NCI-H2171 treated with DMSO at 0.1 percent for 48 hours (cell line): ENCODE results near the gene HABP4.

Experiments used
- DNase-seq: peaks from one replicate; lab custom pipeline; 2025; lab: John Stamatoyannopoulos, UW

The HABP4 gene

DNA sequence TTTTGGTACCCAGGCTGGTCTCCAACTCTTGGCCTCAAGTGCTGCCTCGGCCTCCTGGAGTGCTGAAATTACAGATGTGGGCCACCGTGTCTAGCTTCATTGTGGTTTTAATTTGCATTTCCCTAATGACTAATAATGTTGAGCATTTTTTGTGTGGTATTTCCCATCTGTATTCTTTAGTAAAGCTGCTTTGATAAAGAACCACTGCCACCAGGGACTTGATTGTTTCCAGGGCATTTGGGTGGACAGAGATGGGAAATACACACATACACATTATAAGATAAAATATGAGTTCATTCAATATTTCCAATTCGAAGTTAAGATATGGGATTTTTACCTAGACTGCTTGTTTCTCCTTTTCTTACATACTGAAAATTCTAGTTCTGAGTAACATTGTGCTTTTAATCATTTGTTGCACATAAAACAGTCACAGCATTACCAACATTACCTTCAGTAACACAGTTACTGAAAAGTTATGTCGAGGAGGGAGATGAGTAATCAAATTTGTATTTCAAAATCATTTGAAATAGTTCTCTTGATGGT is 28.9 kb downstream of the HABP4 start:
- DNase-seq = no peak

DNA sequence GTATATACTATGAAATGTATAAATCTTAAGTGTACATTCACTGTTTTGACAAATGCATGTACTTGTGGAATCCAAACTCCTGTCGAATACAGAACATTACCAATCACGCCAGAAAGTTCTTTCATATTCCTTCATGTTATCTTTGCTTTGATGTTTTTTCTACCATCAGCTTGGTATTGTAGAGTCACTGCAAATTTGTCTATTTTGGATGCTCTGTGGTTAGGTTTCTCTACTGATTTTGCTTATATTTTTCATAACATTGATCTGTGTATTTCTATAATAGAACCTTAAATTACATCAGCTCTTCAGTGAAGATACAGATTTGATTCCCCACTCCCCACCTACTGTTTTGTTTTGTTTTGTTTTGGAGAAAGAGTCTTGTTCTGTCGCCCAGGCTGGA is 30.8 kb downstream of the HABP4 start:
- no peak for DNase-seq

DNA sequence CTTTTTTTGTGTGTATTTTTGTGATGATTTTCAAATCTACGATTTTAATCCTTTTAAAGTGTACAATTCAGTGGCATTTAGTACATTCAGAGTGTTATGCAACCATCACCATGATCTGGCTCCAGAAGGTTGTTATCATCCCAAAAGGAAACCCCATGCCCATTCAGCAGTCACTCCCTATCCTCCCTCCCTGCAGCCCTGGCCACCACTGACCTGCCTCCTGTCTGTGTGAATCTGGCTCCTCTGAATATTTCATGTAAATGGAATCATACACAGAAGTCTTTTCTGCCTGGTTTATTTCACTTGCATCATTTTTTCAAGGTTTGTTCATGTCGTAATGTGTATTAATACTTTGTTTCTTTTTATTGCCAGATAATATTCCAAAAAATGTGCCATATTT is 32.5 kb downstream of the HABP4 start:
- no peak for DNase-seq

DNA sequence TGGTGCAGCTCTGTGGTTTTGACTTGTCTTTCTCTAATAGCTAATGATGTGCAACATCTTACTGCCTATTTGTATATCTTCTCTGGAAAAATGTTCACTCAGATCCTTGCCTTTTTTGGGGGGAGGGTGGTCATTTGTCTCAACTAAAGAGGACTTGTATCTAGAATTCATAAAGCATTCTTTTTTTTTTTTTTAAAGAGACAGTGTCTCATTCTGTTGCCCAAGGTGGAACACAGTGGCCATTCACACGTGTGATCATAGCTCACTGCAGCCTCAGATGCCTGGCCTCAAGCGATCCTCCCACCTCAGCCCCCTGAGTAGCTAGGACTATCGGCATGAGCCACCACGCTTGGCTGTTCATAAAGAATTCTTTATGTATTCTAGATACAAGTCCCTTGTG is 33.2 kb downstream of the HABP4 start:
- DNase-seq = no peak

DNA sequence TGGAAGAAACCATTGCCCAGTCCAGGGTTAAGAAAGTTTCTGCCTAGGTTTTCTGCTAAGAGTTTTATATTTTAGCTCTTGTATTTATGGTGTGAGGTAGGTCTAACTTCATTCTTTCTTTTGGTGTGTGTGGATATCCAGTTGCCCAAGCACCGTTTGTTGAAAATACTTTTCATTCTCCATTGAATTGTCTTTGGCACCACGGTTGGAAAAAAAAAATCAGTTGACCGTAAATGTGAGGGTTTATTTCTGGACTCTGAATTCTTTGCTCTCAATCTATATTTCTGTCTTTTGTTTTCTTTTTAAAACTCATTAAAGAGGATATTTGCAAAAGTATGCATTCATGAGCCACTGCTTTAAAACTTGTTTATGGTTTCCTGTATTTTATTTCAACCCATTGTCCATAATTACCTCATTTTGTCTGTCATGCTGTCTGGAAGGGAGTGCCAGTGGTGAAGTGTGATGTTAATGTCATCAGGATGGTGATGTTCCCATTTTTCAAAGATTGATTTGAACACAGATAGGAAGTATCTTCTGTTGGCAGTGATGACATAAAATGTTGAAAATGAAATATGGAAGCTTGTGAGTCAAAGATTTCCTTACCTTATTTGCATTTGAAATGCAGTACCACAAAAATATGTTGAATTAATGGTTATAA is 33.9 kb downstream of the HABP4 start:
- DNase-seq = no peak

DNA sequence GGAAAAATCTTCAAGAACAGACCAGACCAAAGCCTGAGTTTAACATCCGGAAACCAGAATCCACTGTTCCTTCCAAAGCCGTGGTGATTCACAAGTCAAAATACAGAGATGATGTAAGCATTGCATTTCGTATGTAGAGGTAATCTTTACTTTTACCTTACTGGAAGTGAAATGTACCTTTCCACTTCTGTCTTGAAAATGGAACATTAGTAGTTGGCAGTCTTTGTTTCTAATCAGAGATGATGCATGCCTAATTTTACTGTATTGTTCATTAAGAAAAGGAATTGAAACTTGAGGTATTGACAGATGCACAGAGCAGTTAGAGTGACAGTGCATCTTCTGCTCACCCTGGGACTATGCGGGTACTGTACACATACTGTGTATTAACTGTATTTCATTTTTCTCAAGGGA is 34.6 kb downstream of the HABP4 start:
- DNase-seq = no peak

DNA sequence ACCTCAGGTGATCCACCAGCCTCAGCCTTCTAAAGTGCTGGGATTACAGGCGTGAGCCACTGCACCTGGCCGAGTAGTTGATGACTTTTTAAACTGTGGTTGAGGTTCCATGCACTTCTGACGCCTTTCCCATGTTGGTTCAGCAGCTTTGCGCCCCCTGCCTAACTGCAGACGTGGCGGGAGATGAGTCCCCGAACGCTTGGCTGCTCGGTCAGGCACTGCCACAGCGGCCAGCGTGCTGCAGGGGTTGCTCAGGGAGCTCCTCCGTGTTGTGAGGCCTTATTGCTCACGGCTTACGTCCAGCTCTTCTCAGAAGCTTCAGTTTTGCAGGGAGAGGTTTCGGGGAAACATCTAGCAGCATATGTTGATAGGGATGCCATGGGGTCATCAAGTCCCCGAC is 35.3 kb downstream of the HABP4 start:
- DNase-seq = no peak

DNA sequence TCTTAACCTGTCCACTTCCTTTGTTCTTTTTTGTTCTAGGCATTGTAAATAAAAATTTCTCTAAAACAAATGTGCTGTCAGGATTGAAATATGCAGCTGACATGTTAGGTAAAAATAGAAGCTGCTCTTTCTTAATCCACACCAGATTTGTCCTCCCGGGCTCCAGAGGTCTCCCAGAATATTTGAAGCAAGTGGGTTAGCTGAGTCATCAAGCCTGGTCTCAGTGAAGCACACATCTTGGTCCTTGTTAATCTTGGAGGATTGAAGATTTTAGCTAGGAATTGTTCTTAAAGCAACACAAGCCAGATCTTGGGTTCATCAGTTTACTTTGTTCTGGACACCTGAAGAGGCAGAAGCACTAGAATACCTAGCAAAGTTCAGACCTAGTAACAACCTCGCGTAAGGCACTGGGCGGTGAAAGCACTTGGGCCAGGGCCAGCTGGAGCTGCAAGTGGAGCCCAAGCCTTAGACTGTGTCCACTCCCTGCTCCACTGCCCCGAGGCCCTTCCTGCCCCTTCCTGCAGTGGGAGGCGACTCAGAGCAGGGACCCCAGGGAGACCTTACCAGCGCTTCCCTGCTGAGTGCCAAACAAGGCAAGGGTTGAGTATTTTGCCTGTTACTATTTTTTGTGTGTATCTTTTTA is 36.5 kb downstream of the HABP4 start:
- DNase-seq = no peak

DNA sequence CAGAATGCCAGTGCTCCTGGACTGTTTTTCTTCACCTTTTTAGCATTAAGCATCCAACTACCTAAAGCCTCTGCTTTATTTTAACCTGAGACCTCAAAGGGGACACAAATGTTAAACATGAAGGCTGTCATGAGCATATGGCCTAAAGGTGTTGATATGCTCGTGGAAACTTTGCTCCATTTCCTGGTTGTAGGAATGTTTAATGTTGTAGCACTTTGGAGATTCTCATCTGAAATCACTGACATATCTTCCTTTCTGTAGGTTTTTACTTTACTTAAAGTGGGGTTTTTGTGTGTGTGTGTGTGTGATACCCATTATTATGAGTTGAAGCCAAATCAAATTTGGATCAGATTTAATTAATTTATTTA is 37.0 kb downstream of the HABP4 start:
- DNase-seq = no peak

DNA sequence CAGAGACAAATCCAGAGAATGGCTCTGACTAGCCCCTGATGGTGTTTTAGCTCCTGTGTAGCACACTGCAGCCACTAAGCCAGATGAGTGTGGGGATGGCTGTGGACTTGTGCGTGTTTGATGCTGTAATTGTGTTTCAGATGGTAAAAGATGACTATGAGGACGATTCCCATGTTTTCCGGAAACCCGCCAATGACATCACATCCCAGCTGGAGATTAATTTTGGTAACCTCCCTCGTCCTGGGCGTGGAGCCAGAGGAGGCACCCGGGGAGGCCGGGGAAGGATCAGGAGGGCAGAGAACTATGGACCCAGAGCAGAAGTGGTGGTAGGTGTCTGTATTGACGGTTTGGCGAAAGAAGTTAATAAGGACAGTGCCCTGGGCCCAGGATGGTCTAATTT is 38.0 kb downstream of the HABP4 start:
- DNase-seq = no peak

DNA sequence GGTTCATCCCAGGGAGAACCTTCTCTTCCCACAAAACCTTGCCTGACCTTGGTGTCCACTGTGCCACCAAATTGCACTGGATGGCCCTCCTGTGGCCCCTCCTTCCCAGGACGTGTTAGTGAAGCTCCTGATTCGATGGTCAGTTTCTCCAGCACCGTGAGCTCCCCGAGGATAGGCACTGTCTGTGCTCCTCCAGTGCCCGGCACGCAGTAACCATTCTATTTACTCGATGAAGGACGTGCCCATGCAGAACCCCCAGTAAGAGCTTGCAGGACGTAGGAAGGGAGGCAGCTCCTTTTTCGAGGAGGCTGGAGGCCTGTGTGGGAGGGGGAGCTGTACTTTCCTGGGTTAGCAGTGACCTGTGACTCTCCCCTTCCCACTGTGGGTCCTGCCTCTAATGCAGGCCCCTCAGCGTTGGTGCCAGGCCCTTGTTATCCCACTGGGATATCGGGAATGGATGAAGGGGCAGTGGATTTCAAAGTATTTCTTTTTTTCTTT is 39.6 kb downstream of the HABP4 start:
- no peak for DNase-seq

DNA sequence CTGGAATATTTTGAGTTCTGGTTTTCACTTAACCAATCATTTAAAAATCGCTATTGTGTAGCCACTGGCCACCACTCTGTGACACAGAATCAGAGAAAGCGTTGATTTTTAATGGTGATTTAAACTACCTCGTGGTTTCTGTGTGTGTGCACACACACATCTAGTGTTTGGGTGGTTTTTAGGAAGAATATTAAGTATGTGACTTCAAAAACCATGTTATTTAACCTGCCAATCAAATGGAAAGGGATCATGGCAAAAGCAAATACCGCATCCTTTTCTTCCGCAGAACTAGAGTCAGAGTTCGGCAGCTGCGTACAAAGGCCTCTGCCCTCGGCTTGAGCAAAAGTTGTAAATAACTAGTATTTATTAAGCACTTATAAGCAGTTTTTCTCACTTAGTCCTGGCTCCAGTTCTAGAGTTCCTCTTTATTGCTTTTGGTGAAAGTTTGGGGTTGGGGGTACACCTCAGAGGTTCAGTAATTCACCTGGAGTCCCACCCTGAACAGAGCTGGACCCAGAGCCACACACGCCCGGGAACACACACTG is 40.6 kb downstream of the HABP4 start:
- DNase-seq = no peak

DNA sequence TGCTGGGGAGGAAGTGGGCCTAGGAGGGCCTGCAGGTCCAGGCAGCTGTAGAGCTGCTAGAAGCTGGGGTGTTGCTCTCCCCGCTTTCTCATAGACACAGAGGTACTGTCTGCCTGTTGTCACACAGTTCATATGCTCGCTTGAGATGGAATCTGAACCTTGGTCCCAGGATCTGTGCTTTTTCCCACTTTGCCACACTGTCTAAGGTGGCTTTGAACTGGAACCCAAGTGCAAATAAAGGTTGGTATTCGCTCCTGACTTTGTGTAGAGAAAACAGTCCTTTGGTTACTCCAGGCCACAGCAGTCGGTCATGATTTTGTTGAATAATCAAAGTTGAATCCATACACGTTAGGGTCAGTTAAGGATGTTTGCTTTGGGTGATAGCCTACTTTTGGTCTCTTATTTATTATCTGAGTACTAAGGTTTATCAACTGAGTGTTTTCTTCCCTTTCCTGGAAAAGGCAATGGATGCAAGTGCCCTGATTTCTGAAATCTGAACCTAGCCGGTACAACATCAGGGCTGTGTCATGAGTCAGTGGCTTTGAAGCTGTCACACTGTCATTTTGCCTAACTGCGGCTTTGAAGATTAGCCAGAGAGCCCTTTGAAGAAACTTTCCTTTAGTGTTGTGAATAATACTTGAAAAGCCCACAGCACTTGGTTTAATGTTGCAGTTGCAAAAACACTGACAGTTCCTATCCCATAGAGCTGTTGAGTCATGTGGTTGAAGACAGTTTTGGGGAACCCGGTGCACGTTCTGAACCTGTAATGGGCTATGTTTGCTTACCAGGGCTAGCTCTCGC is 41.3 kb downstream of the HABP4 start:
- DNase-seq = no peak

DNA sequence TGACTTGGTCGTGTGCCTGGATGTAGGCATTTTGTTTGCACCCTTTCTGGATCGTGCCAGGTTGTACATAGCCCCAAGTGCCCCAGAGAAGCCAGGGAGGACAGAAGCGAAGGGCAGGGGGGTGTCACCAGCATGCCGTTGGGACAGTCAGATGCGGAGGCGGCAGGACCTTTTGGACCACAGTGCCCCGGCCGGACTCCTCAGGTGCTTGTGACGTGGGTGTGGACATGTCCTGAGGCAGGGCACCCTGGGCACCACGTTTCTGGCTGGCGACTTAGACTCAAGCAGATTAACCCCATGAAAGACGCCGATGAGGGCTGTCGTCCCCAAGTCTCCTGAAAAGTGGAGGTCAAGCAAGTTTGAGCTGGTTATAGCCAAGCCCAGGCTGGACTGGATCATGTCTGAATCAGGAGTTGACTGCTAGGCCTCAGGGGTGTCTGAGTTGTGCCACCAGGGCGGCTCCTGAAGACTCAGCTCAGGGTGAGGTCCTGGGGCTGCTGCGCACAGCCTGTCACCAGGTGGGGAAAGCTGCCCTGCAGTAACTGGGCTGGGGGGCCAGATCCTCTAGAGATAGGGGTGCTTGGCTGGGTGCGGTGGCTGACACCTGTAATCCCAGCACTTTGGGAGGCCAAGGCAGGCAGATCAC is 42.0 kb downstream of the HABP4 start:
- no peak for DNase-seq

DNA sequence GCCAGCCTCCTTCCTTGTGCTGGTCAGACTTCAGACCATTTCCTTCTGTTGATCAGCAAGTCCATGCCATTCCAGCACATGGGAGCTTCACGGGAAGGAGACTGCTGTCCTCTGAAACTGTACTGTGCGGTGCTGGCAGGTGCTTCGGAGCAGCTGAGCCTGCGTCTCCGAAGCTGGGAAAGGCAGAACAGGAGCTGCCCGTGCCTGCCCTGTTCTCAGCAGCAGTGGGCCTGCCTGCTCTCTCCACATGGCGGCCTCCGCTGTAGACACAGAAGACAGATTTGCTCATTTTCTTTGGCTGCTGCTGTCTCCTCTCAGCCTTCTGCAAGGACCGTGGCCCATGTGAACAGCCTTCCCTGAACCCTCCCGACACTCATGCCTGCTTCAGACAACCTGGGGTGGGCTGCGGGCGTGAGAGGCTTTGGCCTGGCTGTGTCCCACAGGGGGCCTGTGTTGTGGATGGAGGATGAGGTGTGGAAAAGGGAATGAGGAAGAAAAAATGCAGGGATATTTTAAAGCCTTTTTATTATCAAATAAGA is 43.1 kb downstream of the HABP4 start:
- DNase-seq = no peak

DNA sequence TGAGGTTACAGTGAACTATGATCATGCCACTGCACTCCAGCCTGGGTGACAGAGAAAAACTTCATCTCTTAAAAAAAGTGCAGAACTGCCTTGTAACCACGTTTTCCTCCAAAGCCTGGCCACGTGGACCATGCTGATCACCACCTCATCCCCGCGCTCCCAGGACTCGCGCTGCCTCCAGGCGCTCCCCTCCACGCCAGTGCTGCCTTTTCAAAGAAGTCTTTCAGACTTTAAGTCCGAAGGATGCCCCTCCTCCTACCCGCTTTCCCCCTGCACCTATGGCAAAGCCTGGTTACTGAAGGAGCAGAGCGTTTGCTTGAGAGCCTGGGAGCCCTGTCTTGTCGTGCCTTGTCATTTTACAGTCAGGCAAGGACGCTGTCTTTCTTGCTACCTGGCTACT is 43.8 kb downstream of the HABP4 start:
- DNase-seq = no peak

DNA sequence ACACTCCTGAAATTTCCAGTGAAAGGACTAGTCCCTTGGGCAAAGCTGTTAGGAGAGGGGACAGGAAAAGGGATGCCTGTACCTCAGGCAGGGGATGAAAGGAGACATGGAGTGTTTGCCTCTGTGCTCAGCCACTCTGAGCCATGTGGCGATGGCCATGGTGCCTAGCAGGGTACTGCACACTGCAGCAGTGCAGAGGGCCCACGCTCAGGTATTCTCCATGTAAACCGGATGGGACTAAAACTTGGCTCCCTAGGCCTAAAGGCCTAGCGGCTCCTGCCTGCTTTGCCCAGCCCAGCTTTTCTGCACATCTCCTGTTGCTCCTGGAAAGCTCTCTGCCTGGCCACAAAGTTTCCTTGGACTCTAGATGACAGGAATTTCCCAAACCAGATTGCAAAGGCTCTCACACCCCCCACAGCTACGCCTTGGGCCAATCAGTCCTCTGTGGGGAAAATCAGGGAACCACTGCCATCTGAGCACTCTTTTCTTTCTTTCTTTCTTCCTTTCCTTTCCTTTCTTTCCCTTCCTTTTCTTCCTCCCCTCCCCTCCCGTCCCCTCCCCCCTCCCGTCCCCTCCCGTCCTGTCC is 44.3 kb downstream of the HABP4 start:
- DNase-seq = no peak

DNA sequence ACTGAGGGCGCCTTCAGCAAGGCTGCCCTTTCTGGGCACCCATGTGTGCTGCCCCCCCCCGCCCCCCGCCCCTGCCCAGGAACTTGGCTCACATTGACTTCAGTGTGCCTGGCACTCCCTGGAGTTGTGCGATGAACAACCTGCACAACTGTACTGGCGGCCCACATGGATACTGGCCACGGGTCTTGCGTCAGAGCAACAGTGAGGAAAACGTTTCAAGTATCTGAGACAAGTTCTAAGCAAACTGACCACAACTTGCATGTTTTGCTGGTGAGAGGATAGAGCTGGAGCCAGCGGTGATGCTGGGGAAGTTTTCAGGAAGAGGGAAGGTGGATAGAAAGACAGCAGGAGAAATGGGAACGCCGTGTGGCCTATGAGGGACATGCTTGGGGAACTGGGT is 45.4 kb downstream of the HABP4 start:
- DNase-seq = no peak

DNA sequence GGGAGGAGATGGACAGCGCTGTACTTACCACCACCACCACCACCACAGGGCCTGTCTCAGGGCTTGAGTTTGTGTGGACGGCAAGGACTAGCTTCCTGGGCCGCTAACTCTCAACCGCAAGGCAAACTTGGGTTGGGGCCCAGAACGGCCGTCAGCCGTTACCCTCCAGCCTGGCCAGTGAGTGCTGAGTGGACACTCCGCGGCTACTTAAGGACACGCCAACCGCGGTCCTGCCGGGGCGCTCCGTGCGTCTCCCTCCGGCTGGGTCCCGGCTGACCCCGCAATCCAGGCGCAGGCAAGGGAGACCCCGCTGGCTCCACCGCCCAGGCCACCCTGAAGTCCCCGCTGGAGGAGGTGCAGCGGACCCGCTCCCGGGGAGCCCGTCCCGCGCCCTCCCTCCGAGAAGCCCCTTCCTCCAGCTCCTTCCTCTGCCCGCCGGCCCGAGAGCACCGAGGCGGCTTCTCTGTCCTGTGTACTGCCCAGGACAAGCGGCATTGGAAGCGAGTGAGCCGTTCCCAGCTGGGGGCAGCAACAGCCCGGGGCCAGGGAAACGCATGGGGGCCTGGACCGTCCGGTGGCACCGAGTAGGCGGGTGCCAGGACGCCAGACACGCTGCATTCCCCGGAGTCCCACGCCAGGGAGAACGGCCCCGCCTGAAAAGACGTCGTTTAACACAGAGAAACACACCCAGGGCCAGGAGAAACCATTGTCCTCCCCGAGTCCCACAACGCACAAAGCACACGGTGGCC is 46.6 kb downstream of the HABP4 start:
- DNase-seq = no peak

DNA sequence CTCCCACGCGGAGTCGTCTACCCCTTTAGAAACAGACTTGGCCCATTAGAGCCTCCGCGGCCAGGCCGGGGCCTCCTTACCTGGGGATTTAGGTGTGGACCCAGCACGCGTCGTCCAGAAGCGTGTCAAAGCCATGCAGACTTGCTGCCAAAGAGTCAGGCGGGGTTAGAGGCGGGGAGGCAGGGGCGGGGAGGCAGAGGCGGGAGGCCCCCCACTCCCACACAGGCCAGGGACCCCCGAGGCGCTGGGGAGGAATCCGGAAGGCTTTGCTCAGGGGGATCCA is 47.1 kb downstream of the HABP4 start:
- DNase-seq = no peak

DNA sequence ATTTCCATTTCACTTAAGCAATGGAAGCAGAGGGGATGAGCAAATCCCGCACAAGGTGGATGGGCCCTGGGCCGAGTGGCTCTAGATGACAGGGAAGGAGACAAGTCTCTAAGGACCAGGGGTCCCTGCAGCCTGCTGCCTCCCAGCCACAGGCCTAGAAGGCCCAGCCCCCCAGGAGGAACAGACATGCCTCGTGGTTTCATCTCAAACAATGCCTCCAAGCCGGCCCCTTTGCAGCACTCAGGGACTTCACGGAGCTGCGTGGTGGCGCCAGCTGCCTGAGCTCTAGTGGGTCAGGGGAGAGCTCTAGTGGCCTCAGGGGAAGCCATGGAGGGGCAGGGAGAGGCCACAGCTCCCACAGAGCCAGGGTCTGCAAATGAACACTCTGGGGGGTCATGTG is 48.8 kb downstream of the HABP4 start:
- DNase-seq = no peak
